HepG2 (cell line): ENCODE data around the gene AP3B1. TPM values are rescaled to one million over a fixed set of nuclear protein-coding genes. Genes with fewer than 3 reads are reported as not detected.

Experiments
- ATAC-seq: fragments of 200-7000 bp; cut with Tn5 transposase; 3 replicates; pipeline ENCODE4 v1.9.1; 2020; ENCODE audit warnings: mild to moderate bottlenecking, moderate library complexity
- BruUV-seq: library from RNA; stranded (reverse); fragments of 400-500 nt; replicated peaks from 2 replicates; lab custom pipeline; 2021; lab: Mats Ljungman, UMichigan
- CTCF ChIA-PET: fragments of 300-600 bp; formaldehyde crosslinking; extraction: SDS; loops from one replicate; lab custom pipeline; 2021; ENCODE audit warnings: low total read pairs, inconsistent platforms, low intra/inter-chr PET ratio; lab: Yijun Ruan, JAX
- POLR2A ChIA-PET: fragments of 350-600 bp; sonication (Branson Sonifier 250); formaldehyde crosslinking; loops from one replicate; lab custom pipeline; 2020; ENCODE audit warnings: antibody characterized with exemption, inconsistent platforms; lab: Yijun Ruan, JAX
- DNase-seq: peaks from one replicate; pipeline ENCODE4 v3.0.0-alpha.2; 2015; ENCODE audit warnings: low spot score
- FAIRE-seq: peaks from 3 replicates; lab custom pipeline; 2011; peaks lifted over from hg19 to GRCh38; lab: Jason Lieb, UNC
- H2AFZ ChIP-seq: one replicate; pipeline ENCODE4 v1.6.1; 2011; ENCODE audit warnings: low read length, inconsistent platforms
- H3K27ac ChIP-seq: fragments of 300-600 bp; 3 replicates; pipeline ENCODE4 v1.8.0; 2011; ENCODE audit warnings: mixed run types, mild to moderate bottlenecking, mixed read lengths, low read length, inconsistent platforms; ENCODE audit not compliant: insufficient read depth; ENCODE audit errors: extremely low read length
- H3K27me3 ChIP-seq, 2 experiments: fragments of 200-600 bp in 1 of 2; 2 replicates in 1 of 2; 3 replicates in 1 of 2; pipeline versions ENCODE4 v1.6.0 to v1.8.0; 2011; ENCODE audit warnings: low read length in 2 of 2, mild to moderate bottlenecking in 2 of 2, moderate library complexity in 2 of 2, inconsistent platforms in 1 of 2; ENCODE audit not compliant: insufficient read depth in 2 of 2, control insufficient read depth in 1 of 2
- H3K36me3 ChIP-seq, 2 experiments: fragments of 200-600 bp in 1 of 2; replicated peaks in 1 of 2; 2 replicates in 1 of 2; 3 replicates in 1 of 2; pipeline versions ENCODE4 v1.5.1 to v1.8.0; 2011; ENCODE audit warnings: low read length in 2 of 2, inconsistent platforms in 1 of 2; ENCODE audit not compliant: insufficient read depth in 2 of 2, control insufficient read depth in 1 of 2
- H3K4me1 ChIP-seq: 2 replicates; pipeline ENCODE4 v1.5.1; 2012; ENCODE audit warnings: low read length, inconsistent platforms; ENCODE audit not compliant: insufficient read depth
- H3K4me2 ChIP-seq: 2 replicates; pipeline ENCODE4 v1.6.0; 2011; ENCODE audit warnings: low read depth, low read length, inconsistent platforms
- H3K4me3 ChIP-seq, 3 experiments: fragments of 200-600 bp in 1 of 3; sonication (generic), shearing (Covaris generic) in 1 of 3; replicated peaks in 1 of 3; 2 replicates each; pipeline ENCODE4 v1.5.1; 2011 to 2016; ENCODE audit warnings: low read length in 3 of 3, inconsistent platforms in 2 of 3, low read depth in 2 of 3, mild to moderate bottlenecking in 2 of 3, control low read depth in 1 of 3, mixed read lengths in 1 of 3; ENCODE audit not compliant: insufficient read depth in 1 of 3
- H3K79me2 ChIP-seq: one replicate; pipeline ENCODE4 v1.6.1; 2011; ENCODE audit warnings: low read length, inconsistent platforms; ENCODE audit not compliant: insufficient read depth
- H3K9ac ChIP-seq: 2 replicates; pipeline ENCODE4 v1.6.0; 2011; ENCODE audit warnings: mild to moderate bottlenecking, low read depth, low read length, inconsistent platforms; ENCODE audit not compliant: insufficient read depth
- H3K9me3 ChIP-seq: 2 replicates; pipeline ENCODE4 v1.5.1; 2012; ENCODE audit warnings: mild to moderate bottlenecking, low read length
- H4K20me1 ChIP-seq: 2 replicates; pipeline ENCODE4 v1.6.0; 2011; ENCODE audit warnings: inconsistent platforms, mild to moderate bottlenecking, low read length, moderate library complexity; ENCODE audit not compliant: insufficient read depth
- CREB1 ChIP-seq, 2 experiments: fragments of 450-650 bp in 1 of 2; IDR thresholded peaks; 2 replicates each; pipeline ENCODE4 v1.6.1; 2016 to 2017; ENCODE audit warnings: control low read depth in 1 of 2, mild to moderate bottlenecking in 1 of 2, missing compliant biosample characterization in 1 of 2, missing genetic modification characterization in 1 of 2
- E2F2 ChIP-seq: sonication (generic); formaldehyde crosslinking; IDR thresholded peaks from 2 replicates; pipeline ENCODE4 v1.4.0; 2020; ENCODE audit warnings: missing genetic modification reagents, borderline replicate concordance
- FOSL2 ChIP-seq: sonication (generic); formaldehyde crosslinking; IDR thresholded peaks from 2 replicates; pipeline ENCODE4 v1.4.0; 2020; ENCODE audit warnings: missing genetic modification reagents
- KAT7 ChIP-seq: IDR thresholded peaks from 2 replicates; pipeline ENCODE4 v1.6.1; 2018; ENCODE audit warnings: borderline replicate concordance, missing compliant biosample characterization
- MAF1 ChIP-seq: sonication (generic); formaldehyde crosslinking; IDR thresholded peaks from 2 replicates; pipeline ENCODE4 v1.5.0; 2020; ENCODE audit warnings: missing genetic modification reagents, borderline replicate concordance
- MAZ ChIP-seq, 2 experiments: sonication (generic) in 1 of 2; formaldehyde crosslinking in 1 of 2; IDR thresholded peaks; 2 replicates each; pipeline versions ENCODE4 v1.5.0 to v1.6.1; 2012 to 2020; ENCODE audit warnings: low read depth in 2 of 2, mild to moderate bottlenecking in 2 of 2, borderline replicate concordance in 1 of 2, improper control_type of control experiment in 1 of 2, low read length in 1 of 2, missing genetic modification reagents in 1 of 2, moderate library complexity in 1 of 2
- ZBTB2 ChIP-seq: sonication (generic); formaldehyde crosslinking; IDR thresholded peaks from 2 replicates; pipeline ENCODE4 v1.8.0; 2022; ENCODE audit warnings: low read depth, missing genetic modification reagents
- ZNF235 ChIP-seq: sonication (generic); formaldehyde crosslinking; IDR thresholded peaks from 2 replicates; pipeline ENCODE4 v1.8.1; 2023; ENCODE audit warnings: mild to moderate bottlenecking, missing genetic modification reagents, borderline replicate concordance
- ZNF317 ChIP-seq: sonication (generic); formaldehyde crosslinking; IDR thresholded peaks from 2 replicates; pipeline ENCODE4 v1.5.0; 2020; ENCODE audit warnings: mild to moderate bottlenecking, missing genetic modification reagents
- WGBS: methylation state at CpG from one replicate; pipeline ENCODE4 v1.1.6; 2017; ENCODE audit warnings: low lambda C conversion rate; 5-methylcytosine and 5-hydroxymethylcytosine counted together
- in situ Hi-C: cut with HindIII; loops from 2 replicates; pipeline ENCODE4 v1.10.0; 2017; ENCODE audit warnings: low pct_unique_long_range_greater_than_20kb; ENCODE audit not compliant: extremely low pct_ligation_motif_present
- intact Hi-C: fragments of 100-400 bp; cut with micrococcal nuclease; formaldehyde crosslinking; loops from one replicate; pipeline ENCODE4 v1.10.0; 2022; ENCODE audit not compliant: unreplicated experiment
- polyA plus RNA-seq, 8 experiments: library from polyadenylated mRNA; depleted of rRNA in 3 of 8; stranded (reverse) in 7 of 8; unstranded in 1 of 8; fragments of >200 nt; fragmentation: Illumina TruSeq in 4 of 8; extraction: Trizol in 4 of 8; gene quantifications; 2 replicates each; pipeline versions ENCODE4 v1.2.1 to v1.2.3, GENCODE V29; 2011 to 2016; ENCODE audit warnings: low read depth in 4 of 8, missing spikeins in 1 of 8, mixed read lengths in 1 of 8; ENCODE audit not compliant: insufficient read depth in 1 of 8
- total RNA-seq, 5 experiments: library from RNA; depleted of rRNA; stranded (reverse); fragments of >200 nt; fragmentation: Illumina TruSeq; extraction: Trizol; gene quantifications; 2 replicates each; pipeline ENCODE4 v1.2.3, GENCODE V29; 2016; ENCODE audit warnings: low read depth in 1 of 5

The AP3B1 gene
- total and polyA plus RNA-seq, 2 of the 13 experiments (the other 11 are each of a cell fraction or from before 2014, with no cell fraction given) = 37.7 to 51.2 TPM

- no peak overlapping the region for H3K4me2 ChIP-seq
- ChIA-PET CTCF (no interaction called here), POLR2A (no interaction called here)
- no peaks in the 10 kb centered on the region for H3K79me2 ChIP-seq
- no peaks in the 10 kb centered on the region for H3K27me3 ChIP-seq
- TF ChIP-seq ZNF235 (CRISPR knock-in tag) (no peak), KAT7 (no peak), ZBTB2 (CRISPR knock-in tag) (no peak), CREB1 (IDR thresholded peaks at IDR 0.05) (no peak), CREB1 (CRISPR knock-in tag; IDR thresholded peaks at IDR 0.05) (no peak), MAZ (IDR thresholded peaks at IDR 0.05; ENCODE audit: borderline replicate concordance, low read depth, low read length) (no peak), MAZ (CRISPR knock-in tag; IDR thresholded peaks at IDR 0.05; ENCODE audit: low read depth) (no peak), MAF1 (CRISPR knock-in tag) (no peak), FOSL2 (CRISPR knock-in tag) (no peak), ZNF317 (CRISPR knock-in tag) (no peak), E2F2 (no peak)
- no peak overlapping the region for H2AFZ ChIP-seq
- no peak for FAIRE-seq
- in situ Hi-C loops (no loop called here), intact Hi-C loops (no loop called here)
- H4K20me1 ChIP-seq = no peaks in the 10 kb centered on the region
- peaks cover 4 to 29% of the 10 kb centered on the region in 2 experiments for H3K36me3 ChIP-seq
- peak overlapping the region; percentile 33 for H3K27ac ChIP-seq
- no TSS peak for BruUV-seq
- H3K4me3 ChIP-seq = no peak overlapping the region
- WGBS = 63% methylated on average over 1 of the region's 1 CpG
- H3K4me1 ChIP-seq = peaks cover 7% of the 10 kb centered on the region
- H3K9me3 ChIP-seq = no peaks in the 10 kb centered on the region
- ATAC-seq = no peak
- DNase-seq = no peak
- no peak overlapping the region for H3K9ac ChIP-seq
Measured at GRCh38 chr5:78137290-78137689, 157.2 kb downstream of the AP3B1 start.
